GM12878 (cell line): ENCODE data around the gene CSF3. TPM values are rescaled to one million over a fixed set of nuclear protein-coding genes. Genes with fewer than 3 reads are reported as not detected.

ENCODE experiments used
- CHD4 ChIP-seq: fragments of 200-600 bp; sonication (generic); IDR thresholded peaks from 2 replicates; pipeline ENCODE4 v1.6.1; 2016; ENCODE audit warnings: mild to moderate bottlenecking
- EGR1 ChIP-seq, 2 experiments: IDR thresholded peaks; 1 replicate in 1 of 2; 2 replicates in 1 of 2; pipeline ENCODE4 v1.6.1; 2011 to 2012; ENCODE audit warnings: low read depth in 2 of 2, low read length in 2 of 2, borderline replicate concordance in 1 of 2, mild to moderate bottlenecking in 1 of 2, moderate library complexity in 1 of 2
- GATAD2B ChIP-seq: fragments of 450-650 bp; conservative IDR thresholded peaks from 2 replicates; pipeline ENCODE4 v1.6.1; 2017; ENCODE audit warnings: low read depth, mild to moderate bottlenecking, moderate library complexity
- HDGF ChIP-seq: fragments of 450-650 bp; IDR thresholded peaks from 2 replicates; pipeline ENCODE4 v1.6.1; 2016; ENCODE audit warnings: antibody characterized with exemption
- IRF4 ChIP-seq: IDR thresholded peaks from 2 replicates; pipeline ENCODE4 v1.6.1; 2011; ENCODE audit warnings: low read depth, low read length
- MTA3 ChIP-seq: IDR thresholded peaks from 2 replicates; pipeline ENCODE4 v1.6.1; 2012; ENCODE audit warnings: low read length, inconsistent platforms, borderline replicate concordance
- POU2F2 ChIP-seq: IDR thresholded peaks from 3 replicates; pipeline ENCODE4 v1.6.1; 2011; ENCODE audit warnings: low read depth, mild to moderate bottlenecking, low read length, borderline replicate concordance
- RAD51 ChIP-seq: fragments of 450-650 bp; IDR thresholded peaks from 2 replicates; pipeline ENCODE4 v1.6.1; 2016; ENCODE audit warnings: moderate library complexity, mild to moderate bottlenecking, inconsistent platforms
- SMAD5 ChIP-seq: IDR thresholded peaks from 2 replicates; pipeline ENCODE4 v1.6.1; 2016; ENCODE audit warnings: antibody characterized with exemption, low read depth
- SPI1 ChIP-seq: IDR thresholded peaks from 2 replicates; pipeline ENCODE4 v1.6.1; 2011; ENCODE audit warnings: low read depth, mild to moderate bottlenecking, low read length, moderate library complexity, borderline replicate concordance; ENCODE audit not compliant: insufficient read depth
- SUZ12 ChIP-seq: fragments of 200-600 bp; sonication (generic); IDR thresholded peaks from one replicate; pipeline ENCODE4 v1.6.1; 2018; ENCODE audit warnings: antibody characterized with exemption, mild to moderate bottlenecking; ENCODE audit not compliant: unreplicated experiment
- TBL1XR1 ChIP-seq: IDR thresholded peaks from 2 replicates; pipeline ENCODE4 v1.6.1; 2012; ENCODE audit warnings: low read depth, low read length, improper control_type of control experiment
- TCF12 ChIP-seq: IDR thresholded peaks from 2 replicates; pipeline ENCODE4 v1.6.1; 2011; ENCODE audit warnings: low read depth, mild to moderate bottlenecking, low read length
- YY1 ChIP-seq: IDR thresholded peaks from 2 replicates; pipeline ENCODE4 v1.6.1; 2011; ENCODE audit warnings: low read depth, mild to moderate bottlenecking, low read length
- polyA plus RNA-seq, 11 experiments: library from polyadenylated mRNA; depleted of rRNA in 4 of 11; unstranded in 6 of 11; stranded (reverse) in 5 of 11; fragments of >200 nt; fragmentation: Nextera tagmentation in 4 of 11; fragmentation: Illumina TruSeq in 1 of 11; extraction: Ambion mirVana in 4 of 11; extraction: Trizol in 1 of 11; gene quantifications; 1 replicate in 1 of 11; 2 replicates in 10 of 11; pipeline versions ENCODE4 v1.2.1 to v1.2.3, GENCODE V29; 2011 to 2016; ENCODE audit warnings: inconsistent platforms in 2 of 11, missing spikeins in 2 of 11, low read depth in 1 of 11
- total RNA-seq, 4 experiments: library from RNA; depleted of rRNA in 3 of 4; stranded (reverse); fragments of >200 nt in 3 of 4; fragmentation: Illumina TruSeq in 1 of 4; extraction: Trizol in 1 of 4; gene quantifications; 2 replicates each; pipeline versions ENCODE4 v1.2.1 to v1.2.3, GENCODE V29; 2013 to 2021
- TF ChIP-seq, protein P1 (sequence below): fragments of 450-650 bp; IDR thresholded peaks from 2 replicates; pipeline ENCODE4 v1.6.1; 2017; ENCODE audit warnings: mild to moderate bottlenecking, moderate library complexity
- TF ChIP-seq, protein P2 (sequence below): IDR thresholded peaks from 2 replicates; pipeline ENCODE4 v1.6.1; 2012; ENCODE audit warnings: low read length, inconsistent platforms
- TF ChIP-seq, protein P3 (sequence below): IDR thresholded peaks from 2 replicates; pipeline ENCODE4 v1.6.1; 2011; ENCODE audit warnings: borderline replicate concordance, low read depth, mild to moderate bottlenecking, moderate library complexity, mixed read lengths, low read length; ENCODE audit not compliant: insufficient read depth; ENCODE audit errors: extremely low read length

CSF3 gene
- total and polyA plus RNA-seq, 10 of the 15 experiments (the other 5 are each of a cell fraction or from before 2014, with no cell fraction given) = 0.09 to 0.28 (median 0.12) TPM; not detected in 5

DNA sequence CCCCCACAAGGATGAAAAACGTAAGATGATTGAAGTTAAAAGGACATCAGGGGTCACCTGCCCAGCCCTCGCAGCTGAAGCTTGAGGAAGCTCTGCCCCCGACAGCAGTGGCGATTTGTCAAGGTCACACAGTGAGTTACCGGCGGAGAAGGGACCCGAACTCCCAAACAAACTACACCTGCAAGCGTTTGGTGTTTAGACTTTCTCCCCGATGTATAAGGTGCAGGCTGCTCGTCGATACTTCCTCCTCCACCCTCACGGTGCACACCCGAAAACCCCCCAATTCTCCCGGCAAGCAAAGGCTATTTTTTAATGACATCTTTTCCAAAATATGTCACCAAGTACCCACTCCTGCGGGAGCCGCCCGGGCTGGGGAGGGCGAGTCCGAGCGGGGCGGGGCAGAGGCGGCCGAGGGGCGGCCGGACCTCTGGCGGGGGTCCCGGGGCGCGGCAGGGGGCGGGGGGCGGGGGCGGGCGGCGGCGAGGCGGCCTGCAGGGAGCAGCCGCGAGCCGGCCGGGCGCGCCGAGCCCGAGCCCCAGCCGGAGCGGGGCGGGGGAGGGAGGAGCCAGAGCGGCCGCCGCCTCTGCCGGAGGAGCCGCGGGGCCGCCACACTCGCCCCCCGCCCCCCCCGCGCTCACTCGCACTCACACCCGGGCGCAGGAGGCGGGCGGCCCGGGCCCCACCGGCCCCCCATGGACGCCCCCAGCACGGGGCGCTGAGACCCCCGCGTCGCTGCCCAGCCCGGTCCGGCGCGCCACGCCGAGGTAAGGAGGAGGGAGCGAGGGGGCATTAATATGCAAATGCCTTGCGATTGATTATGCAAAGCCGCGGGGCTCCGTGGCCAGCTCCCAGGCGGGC is 47.3 kb downstream of the CSF3 start, which contains the start of gene THRA (continued):
- no peak for TF ChIP-seq IRF4
- no peak for TF ChIP-seq TCF12
- TF ChIP-seq GATAD2B = 0 out of 2 replicates have a peak, but pooled peaks have one; percentile 41
- TF ChIP-seq SUZ12 = no peak
- TF ChIP-seq HDGF = no peak
- TF ChIP-seq MTA3 = no peak
- peak in 1 of 2 experiments; percentile 37; a peak in 1 of 3 replicates for TF ChIP-seq EGR1 (IDR thresholded peaks at IDR 0.05; ENCODE audit: borderline replicate concordance in 1 of 2, low read depth in 2 of 2, low read length in 2 of 2)
- TF ChIP-seq, protein P1, sequence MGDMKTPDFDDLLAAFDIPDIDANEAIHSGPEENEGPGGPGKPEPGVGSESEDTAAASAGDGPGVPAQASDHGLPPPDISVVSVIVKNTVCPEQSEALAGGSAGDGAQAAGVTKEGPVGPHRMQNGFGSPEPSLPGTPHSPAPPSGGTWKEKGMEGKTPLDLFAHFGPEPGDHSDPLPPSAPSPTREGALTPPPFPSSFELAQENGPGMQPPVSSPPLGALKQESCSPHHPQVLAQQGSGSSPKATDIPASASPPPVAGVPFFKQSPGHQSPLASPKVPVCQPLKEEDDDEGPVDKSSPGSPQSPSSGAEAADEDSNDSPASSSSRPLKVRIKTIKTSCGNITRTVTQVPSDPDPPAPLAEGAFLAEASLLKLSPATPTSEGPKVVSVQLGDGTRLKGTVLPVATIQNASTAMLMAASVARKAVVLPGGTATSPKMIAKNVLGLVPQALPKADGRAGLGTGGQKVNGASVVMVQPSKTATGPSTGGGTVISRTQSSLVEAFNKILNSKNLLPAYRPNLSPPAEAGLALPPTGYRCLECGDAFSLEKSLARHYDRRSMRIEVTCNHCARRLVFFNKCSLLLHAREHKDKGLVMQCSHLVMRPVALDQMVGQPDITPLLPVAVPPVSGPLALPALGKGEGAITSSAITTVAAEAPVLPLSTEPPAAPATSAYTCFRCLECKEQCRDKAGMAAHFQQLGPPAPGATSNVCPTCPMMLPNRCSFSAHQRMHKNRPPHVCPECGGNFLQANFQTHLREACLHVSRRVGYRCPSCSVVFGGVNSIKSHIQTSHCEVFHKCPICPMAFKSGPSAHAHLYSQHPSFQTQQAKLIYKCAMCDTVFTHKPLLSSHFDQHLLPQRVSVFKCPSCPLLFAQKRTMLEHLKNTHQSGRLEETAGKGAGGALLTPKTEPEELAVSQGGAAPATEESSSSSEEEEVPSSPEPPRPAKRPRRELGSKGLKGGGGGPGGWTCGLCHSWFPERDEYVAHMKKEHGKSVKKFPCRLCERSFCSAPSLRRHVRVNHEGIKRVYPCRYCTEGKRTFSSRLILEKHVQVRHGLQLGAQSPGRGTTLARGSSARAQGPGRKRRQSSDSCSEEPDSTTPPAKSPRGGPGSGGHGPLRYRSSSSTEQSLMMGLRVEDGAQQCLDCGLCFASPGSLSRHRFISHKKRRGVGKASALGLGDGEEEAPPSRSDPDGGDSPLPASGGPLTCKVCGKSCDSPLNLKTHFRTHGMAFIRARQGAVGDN = no peak
- no peak for TF ChIP-seq RAD51
- TF ChIP-seq, protein P2, sequence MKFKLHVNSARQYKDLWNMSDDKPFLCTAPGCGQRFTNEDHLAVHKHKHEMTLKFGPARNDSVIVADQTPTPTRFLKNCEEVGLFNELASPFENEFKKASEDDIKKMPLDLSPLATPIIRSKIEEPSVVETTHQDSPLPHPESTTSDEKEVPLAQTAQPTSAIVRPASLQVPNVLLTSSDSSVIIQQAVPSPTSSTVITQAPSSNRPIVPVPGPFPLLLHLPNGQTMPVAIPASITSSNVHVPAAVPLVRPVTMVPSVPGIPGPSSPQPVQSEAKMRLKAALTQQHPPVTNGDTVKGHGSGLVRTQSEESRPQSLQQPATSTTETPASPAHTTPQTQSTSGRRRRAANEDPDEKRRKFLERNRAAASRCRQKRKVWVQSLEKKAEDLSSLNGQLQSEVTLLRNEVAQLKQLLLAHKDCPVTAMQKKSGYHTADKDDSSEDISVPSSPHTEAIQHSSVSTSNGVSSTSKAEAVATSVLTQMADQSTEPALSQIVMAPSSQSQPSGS = no peak
- TF ChIP-seq CHD4 = no peak
- TF ChIP-seq SMAD5 = no peak
- no peak for TF ChIP-seq TBL1XR1
- TF ChIP-seq SPI1 = no peak
- TF ChIP-seq, protein P3, sequence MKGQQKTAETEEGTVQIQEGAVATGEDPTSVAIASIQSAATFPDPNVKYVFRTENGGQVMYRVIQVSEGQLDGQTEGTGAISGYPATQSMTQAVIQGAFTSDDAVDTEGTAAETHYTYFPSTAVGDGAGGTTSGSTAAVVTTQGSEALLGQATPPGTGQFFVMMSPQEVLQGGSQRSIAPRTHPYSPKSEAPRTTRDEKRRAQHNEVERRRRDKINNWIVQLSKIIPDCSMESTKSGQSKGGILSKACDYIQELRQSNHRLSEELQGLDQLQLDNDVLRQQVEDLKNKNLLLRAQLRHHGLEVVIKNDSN = no peak
- peak; percentile 98 for TF ChIP-seq POU2F2
- 0 out of 2 replicates have a peak, but pooled peaks have one; percentile 6 for TF ChIP-seq YY1
